HT-29 (cell line): Measurements from ENCODE around the gene NOTUM. TPM values are rescaled to one million over a fixed set of nuclear protein-coding genes. Genes with fewer than 3 reads are reported as not detected.
A peak's percentile ranks its signal among the peaks of the same experiment; 100 is the strongest.

Experiments used
- DNase-seq: peaks from one replicate; pipeline ENCODE4 v3.0.0-alpha.2; 2015; ENCODE audit warnings: low spot score
- total RNA-seq: library from RNA; depleted of rRNA; stranded (reverse); fragments of >200 nt; shearing (Covaris generic); gene quantifications from 2 replicates; pipeline ENCODE4 v1.2.3, GENCODE V29; 2014

NOTUM gene
- total RNA-seq, 1 experiment from 2014 or later, result 2.0 TPM

DNA sequence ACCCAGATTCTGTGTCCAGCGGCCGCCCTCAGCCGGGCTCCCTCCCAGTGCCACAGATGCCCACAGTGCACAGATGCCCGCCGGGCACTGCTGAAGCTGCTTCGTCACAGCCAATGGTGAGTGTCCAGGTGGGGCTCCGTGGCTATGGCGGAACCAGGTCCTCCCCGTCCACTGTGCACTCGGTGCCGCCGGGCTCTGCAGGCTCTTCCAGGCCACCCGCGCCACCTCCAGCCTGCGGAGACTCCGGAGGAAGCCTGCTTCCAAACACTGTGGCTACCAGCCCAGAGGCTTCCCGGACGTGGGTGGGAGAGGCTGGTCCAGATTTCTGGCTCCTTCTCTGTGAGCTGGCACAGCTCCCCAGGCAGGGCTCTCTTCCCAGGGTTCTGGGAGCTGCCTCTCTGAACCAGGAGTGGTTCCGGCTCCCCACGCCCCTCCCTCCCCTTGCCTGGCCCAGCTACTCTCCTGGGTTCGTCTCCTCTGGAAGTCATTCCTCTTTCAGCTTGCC lies 21.1 kb downstream of the NOTUM start:
- DNase-seq, result no peak

- DNase-seq, result no peak
Observed at GRCh38 chr17:81939218-81939617, 21.8 kb downstream of the NOTUM start.

GRCh38 chr17:81935709-81936084 lies 25.3 kb downstream of the NOTUM start:
- DNase-seq, result no peak

GRCh38 chr17:81934850-81935708 lies 25.9 kb downstream of the NOTUM start:
- no peak for DNase-seq

DNA sequence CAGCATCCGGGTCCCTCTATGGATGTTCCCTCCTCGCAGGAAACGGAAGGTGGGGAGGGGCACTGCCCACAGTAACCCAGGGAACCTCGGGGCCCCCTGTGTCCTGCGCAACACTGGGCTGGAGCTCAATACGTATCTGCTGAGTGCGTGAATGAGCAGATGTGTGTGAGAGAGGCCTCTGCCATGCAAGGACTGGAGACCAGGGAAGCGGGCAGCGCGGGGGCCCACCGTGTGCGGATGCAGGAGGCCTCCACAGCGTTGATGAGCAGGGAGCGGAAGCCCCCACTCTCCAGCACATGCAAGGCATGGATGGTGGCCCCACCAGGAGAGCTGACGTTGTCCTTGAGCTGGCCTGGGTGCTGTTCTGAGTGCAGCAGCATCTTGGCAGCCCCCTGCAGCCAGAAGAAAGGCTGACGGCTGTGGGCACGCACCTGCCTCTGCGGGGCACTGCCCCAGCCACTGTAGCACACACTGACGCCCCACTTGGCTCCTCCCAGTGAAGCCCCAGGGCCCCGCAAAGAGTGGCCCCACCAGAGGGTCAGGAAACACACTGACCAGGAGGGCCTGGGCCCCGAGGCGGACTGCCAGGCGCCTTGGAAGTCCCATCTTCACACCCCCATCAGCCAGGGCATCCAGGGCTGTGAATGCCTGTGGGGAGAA lies 26.8 kb downstream of the NOTUM start:
- DNase-seq, result no peak

DNA sequence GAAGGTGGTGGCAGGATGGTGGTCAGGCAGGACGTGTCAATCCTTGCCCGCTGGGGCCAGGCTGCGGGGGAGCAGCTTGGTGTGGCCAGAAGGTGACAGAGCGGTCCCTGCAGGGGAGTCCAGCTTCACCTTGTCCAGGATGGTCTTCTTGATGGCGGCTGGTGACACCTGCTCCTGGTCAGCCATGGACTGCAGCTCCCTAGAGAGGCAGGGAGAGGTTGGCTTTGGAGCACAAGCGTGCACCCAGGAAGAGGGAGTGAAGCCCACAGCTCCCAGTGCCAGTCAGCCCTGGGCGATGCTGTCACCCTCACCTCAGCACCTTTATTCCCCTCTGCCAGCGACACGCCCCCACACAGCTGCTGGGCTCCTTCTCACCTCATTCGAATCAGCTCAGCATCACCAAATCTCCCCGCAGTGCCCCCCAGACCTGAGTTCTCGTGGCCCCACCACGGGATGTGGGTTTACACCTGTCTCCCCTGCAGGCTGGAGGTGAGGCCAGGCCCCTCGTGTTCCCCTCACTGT lies 27.7 kb downstream of the NOTUM start:
- DNase-seq, result no peak

DNA sequence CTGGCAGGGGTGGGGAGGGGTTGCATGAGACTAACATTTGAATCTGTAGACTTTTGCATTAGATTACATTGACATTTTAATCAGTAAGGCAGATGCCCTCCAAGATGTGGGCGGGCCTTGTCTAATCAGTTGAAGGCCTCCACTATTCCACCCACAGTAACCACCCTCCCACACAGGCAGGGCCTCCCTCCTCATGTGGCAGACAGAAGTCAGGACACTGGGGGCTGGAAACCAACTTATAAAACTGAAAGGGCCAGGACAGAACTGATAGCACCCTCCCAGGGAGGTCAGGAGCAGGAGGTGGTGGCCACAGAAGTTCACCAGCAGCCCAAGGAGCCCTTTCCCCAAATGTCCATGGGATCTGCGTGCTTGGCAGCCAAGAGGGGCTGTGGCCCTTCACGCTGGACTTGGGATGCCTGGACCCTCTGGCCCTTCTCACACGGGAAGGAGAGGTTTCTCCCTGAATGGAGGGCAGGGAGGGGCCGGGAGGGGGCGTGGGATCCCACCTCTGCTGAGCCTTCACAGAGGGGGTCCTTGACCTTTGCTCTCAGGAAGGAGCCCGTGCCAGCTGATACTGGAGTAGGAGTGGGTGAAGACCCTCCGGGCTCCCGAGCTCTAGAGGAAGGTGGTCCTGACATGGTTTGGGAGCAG lies 28.5 kb downstream of the NOTUM start:
- DNase-seq, result no peak

DNA sequence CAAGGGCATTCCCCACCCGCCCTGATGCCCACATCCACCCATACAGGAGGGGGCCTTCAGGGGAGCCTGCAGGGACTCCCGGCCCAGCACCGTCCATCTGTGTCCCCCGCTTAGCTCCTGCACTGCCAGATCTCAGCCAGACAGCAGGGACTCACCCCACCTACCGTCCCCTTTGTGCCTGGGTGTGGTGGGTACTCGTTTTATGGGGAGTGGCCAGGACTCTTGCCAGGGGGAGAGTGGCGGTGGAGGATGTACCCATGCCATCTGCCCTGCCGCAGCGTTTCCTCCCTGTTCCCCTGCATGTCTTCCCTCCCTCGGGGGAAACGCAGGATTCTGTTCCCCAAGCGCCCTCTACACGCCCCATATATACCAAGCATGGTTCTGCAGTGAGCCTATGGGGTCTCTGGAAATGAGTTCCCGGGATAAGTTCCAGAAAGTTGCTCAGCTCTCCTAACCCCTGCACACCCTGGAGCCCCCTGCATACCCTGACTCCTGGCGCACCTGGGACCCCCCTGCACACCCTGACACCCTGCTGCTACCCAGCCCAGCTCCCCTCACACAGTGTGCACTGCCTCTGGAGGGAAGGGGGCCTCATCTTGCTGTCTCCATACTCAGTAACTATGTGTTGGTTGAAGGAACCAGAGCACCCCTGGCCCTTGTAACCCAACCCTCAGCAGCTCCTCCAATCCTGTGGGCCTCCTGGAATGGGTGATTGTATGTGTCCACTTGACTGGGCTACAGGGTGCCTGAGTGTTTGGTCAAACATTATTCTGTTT lies 29.2 kb downstream of the NOTUM start:
- DNase-seq, result no peak

DNA sequence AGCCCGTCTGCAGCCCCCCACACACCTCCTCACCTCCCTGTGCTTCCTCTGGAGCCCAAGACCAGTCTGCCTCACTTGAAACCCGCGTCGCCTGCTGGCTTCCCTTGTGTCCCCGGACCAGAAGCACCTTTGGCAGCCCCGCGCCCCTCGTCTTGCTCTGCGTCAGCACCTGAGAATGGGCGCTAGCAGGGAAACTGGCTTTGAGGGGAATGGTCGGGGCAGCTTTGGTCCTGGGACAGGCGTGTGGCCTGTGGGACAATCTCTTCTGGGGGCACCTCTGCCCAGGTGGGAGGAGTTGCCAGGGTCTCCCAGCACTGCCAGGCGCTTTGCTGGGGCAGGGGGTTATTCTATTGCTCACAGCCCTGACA lies 29.8 kb downstream of the NOTUM start:
- no peak for DNase-seq

- no peak for DNase-seq
Observed at GRCh38 chr17:81930142-81931125, 30.6 kb downstream of the NOTUM start.

DNA sequence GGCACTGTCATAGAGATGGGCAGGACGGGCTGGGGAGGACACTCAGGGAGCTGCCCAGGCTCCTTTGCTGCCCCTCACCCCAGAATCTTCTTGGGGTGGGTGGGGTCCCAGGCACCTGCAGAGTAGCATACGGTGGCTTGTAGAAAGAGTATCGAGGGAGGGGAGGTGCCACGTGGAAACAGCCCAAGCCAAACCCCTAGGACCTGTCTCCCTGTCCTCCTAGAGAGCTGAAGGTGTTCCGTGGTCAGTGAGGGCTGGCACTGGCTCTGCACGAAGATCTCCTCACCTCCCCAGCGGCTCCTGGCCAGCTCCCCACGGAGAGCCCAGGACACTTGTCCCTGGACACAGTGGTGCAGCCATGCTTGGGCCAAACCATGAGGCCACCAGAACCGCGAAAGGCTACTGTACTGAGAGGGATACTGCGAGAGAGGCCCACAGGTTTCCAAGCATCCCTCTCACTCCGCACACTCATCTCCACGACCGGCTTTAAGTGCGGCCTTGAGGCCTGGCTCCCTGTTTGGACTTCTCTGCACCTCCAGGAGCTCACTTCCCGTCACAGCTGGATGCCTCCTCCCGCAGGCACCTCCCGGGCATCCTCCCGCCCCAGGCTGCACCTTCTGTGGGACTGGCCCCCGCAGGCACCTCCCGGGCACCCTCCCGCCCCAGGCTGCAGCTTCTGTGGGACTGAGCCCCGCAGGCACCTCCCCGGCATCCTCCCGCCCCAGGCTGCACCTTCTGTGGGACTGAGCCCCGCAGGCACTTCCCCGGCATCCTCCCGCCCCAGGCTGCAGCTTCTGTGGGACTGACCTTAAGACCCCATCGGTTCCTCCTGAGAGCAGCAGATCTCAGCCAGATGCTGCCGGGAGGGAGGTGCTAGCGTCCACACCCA lies 31.5 kb downstream of the NOTUM start:
- DNase-seq, result no peak

DNA sequence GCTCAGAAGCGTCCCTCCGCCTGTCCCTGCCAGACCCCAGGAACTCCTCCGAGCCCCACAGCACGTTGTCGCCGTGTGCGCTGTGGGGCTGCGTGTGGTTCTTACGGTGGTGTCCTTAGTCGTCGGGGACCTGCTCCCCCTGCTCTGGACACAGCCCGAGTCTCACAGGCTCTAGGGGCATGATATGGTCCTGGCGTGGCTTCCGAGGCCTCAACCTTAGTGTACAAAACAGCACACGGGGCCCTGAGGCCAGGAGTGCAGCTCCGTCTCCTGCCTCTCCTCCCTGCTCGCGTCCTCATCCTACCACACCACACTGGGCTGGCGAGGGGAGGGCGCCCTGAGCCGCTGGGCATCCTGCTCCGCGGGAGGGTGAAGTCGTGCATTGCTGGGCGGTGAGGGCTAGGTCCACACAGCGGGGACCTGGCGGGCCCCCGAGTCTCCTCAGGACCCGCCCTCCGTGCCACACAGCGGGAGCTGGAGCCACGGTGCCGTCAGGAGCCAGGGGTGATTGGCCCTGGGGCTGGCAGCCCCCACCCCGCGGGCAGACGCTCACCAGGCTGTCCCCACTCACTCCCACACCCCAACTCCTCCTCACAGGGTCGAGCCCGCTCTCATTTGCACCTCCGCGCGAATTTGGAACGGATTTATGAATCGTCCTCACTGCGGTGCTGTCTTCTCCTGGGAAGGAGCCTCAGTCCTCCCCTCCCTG lies 32.3 kb downstream of the NOTUM start:
- DNase-seq, result peak; percentile 37

GRCh38 chr17:81927653-81928543 lies 33.1 kb downstream of the NOTUM start, which contains the start of gene MAFG:
TSS of gene MAFG (minus strand) at chr17:81927735. CDS start at chr17:81923185, 4,550 bp downstream.
- peak; percentile 97 for DNase-seq

GRCh38 chr17:81927152-81927652 lies 33.8 kb downstream of the NOTUM start:
- no peak for DNase-seq

DNA sequence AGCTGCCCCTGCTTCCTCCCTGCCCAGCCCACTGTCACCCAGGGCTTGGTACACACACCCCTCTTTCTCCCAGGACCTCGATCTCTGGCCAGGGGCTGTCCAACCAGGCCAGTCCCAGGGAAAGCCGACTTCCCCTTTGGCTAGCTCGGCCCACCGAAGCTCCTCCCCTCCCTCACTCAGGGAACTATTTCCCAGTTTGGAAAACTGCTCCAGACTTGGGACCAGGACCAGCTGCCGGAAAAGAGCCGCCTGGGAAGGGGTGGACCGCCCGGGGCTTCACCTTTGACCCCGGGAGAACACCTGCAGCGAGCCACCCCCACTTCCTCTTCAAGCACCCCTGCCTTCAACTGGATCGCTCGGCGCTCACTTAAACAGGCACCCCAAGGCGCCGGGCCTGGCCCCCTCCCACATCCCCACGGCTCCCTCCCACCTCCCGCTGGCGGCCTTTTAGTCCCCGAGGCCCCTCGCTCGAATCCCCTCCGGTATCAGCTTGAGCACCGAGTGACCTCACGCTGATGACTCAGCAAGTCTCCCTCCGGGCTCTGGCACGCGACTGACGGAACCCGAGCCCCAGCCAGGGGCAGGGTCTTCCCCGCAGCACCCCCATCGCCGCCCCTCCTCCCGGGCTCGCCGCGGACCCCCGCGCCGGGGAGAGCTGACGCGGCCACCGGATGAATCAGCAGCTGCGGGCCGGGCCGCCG lies 34.4 kb downstream of the NOTUM start:
- DNase-seq, result peak; percentile 92

DNA sequence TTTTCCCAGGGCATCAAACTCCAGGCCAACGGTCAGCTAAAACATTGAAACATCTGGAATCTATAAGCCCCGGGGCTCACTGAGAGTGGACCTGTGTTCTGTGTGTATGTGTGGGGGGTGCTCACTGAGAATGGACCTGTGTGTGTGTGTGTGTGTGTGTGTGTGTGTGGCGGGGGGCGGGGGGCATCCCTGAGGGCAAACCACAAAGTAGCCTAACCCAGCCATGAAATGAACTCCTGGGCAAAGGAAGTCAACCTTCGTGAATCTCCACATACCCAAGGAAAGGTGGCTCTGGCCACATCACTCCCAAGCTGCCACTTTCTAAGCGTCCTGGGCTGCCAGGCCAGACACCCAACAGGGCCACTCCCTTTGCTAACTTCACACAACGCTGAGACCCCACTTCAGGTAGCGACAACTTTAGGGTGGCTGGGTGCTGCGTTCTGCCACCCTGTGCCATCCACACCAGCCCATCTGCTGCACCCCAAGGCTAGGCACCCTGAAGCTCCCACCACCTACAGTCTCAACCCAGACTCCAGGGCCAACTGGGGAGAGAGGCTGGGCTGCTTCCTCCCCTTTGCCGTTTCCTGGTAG lies 35.0 kb downstream of the NOTUM start:
- DNase-seq, result no peak
